K562 (cell line): ENCODE results near the gene TMEM267. TPM values are rescaled to one million over a fixed set of nuclear protein-coding genes. Genes with fewer than 3 reads are reported as not detected.

Experiments used
- ATF7 ChIP-seq: fragments of 450-650 bp; IDR thresholded peaks from 2 replicates; pipeline ENCODE4 v1.7.1; 2014; ENCODE audit warnings: mild to moderate bottlenecking, moderate library complexity
- CHCHD3 ChIP-seq: fragments of 250-450 bp; sonication (Bioruptor Pico); IDR thresholded peaks from 2 replicates; pipeline ENCODE4 v2.1.2; 2022; ENCODE audit warnings: mild to moderate bottlenecking
- ELF1 ChIP-seq: fragments of 200-800 bp; sonication (Bioruptor generic); IDR thresholded peaks from 2 replicates; pipeline ENCODE4 v1.6.1; 2016; ENCODE audit warnings: missing genetic modification characterization, missing compliant biosample characterization
- FOXP1 ChIP-seq: sonication (generic); formaldehyde crosslinking; IDR thresholded peaks from 2 replicates; pipeline ENCODE4 v1.8.0; 2022; ENCODE audit warnings: mild to moderate bottlenecking, missing genetic modification reagents
- MBD2 ChIP-seq: sonication (generic); IDR thresholded peaks from 2 replicates; pipeline ENCODE4 v1.6.1; 2016; ENCODE audit warnings: low read depth, borderline replicate concordance
- NFIX ChIP-seq: fragments of 250-450 bp; sonication (Bioruptor Pico); IDR thresholded peaks from 2 replicates; pipeline ENCODE4 v1.4.0; 2020; ENCODE audit warnings: low read depth, mild to moderate bottlenecking, moderate library complexity
- SIN3A ChIP-seq, 2 experiments: fragments of 150-350 bp in 1 of 2; IDR thresholded peaks; 2 replicates each; pipeline ENCODE4 v1.6.1; 2011 to 2016; ENCODE audit warnings: borderline replicate concordance in 2 of 2, low read depth in 2 of 2, low read length in 2 of 2, mild to moderate bottlenecking in 2 of 2, moderate library complexity in 2 of 2; ENCODE audit not compliant: control insufficient read depth in 1 of 2
- ZFP1 ChIP-seq: fragments of 450-650 bp; formaldehyde crosslinking; IDR thresholded peaks from 2 replicates; pipeline ENCODE4 v1.4.0; 2020; ENCODE audit warnings: mild to moderate bottlenecking, mixed read lengths
- ZNF133 ChIP-seq: fragments of 250-450 bp; sonication (Bioruptor Pico); IDR thresholded peaks from 2 replicates; pipeline ENCODE4 v1.4.0; 2020; ENCODE audit warnings: mild to moderate bottlenecking
- ZNF197 ChIP-seq: fragments of 200-800 bp; sonication (Bioruptor generic); IDR thresholded peaks from 2 replicates; pipeline ENCODE4 v1.6.1; 2016; ENCODE audit warnings: low read depth, missing genetic modification characterization, missing compliant biosample characterization
- ZNF561 ChIP-seq: fragments of 450-650 bp; formaldehyde crosslinking; conservative IDR thresholded peaks from 2 replicates; pipeline ENCODE4 v1.4.0; 2020; ENCODE audit warnings: mild to moderate bottlenecking, moderate library complexity
- ZNF584 ChIP-seq: fragments of 200-800 bp; sonication (Bioruptor generic); IDR thresholded peaks from 2 replicates; pipeline ENCODE4 v1.6.1; 2016; ENCODE audit warnings: low read depth, mild to moderate bottlenecking, missing genetic modification characterization, missing compliant biosample characterization
- polyA plus RNA-seq, 8 experiments: library from polyadenylated mRNA; depleted of rRNA in 4 of 8; stranded (reverse) in 5 of 8; unstranded in 3 of 8; fragments of >200 nt; fragmentation: Nextera tagmentation in 2 of 8; fragmentation: Illumina TruSeq in 1 of 8; extraction: Ambion mirVana in 2 of 8; extraction: Trizol in 1 of 8; gene quantifications; 2 replicates each; pipeline versions ENCODE4 v1.2.1 to v1.2.3, GENCODE V29; 2011 to 2014; ENCODE audit warnings: inconsistent platforms in 1 of 8, missing spikeins in 1 of 8
- total RNA-seq, 7 experiments: library from RNA; depleted of rRNA in 6 of 7; stranded (reverse); fragments of >200 nt in 6 of 7; fragmentation: Illumina TruSeq in 2 of 7; extraction: Trizol in 2 of 7; gene quantifications; 2 replicates each; pipeline versions ENCODE4 v1.2.1 to v1.2.3, GENCODE V29; 2011 to 2021; ENCODE audit warnings: low replicate concordance in 1 of 7
- TF ChIP-seq, protein P1 (sequence below): fragments of 450-650 bp; formaldehyde crosslinking; IDR thresholded peaks from 2 replicates; pipeline ENCODE4 v1.4.0; 2020; ENCODE audit warnings: mild to moderate bottlenecking, moderate library complexity
- TF ChIP-seq, protein P2 (sequence below): sonication (generic); formaldehyde crosslinking; IDR thresholded peaks from 2 replicates; pipeline ENCODE4 v1.8.1; 2023; ENCODE audit warnings: mild to moderate bottlenecking, missing genetic modification reagents
- TF ChIP-seq, protein P3 (sequence below), 2 experiments: fragments of 450-650 bp in 1 of 2; sonication (generic) in 1 of 2; formaldehyde crosslinking; conservative IDR thresholded peaks; 2 replicates each; pipeline versions ENCODE4 v1.4.0 to v1.8.1; 2020 to 2022; ENCODE audit warnings: mild to moderate bottlenecking in 1 of 2, missing genetic modification reagents in 1 of 2
- TF ChIP-seq, protein P4 (sequence below): fragments of 250-450 bp; sonication (Bioruptor Pico); IDR thresholded peaks from 2 replicates; pipeline ENCODE4 v1.4.0; 2020; ENCODE audit warnings: mild to moderate bottlenecking, moderate library complexity, borderline replicate concordance
- TF ChIP-seq, protein P5 (sequence below): sonication (generic); formaldehyde crosslinking; IDR thresholded peaks from 2 replicates; pipeline ENCODE4 v1.8.1; 2022; ENCODE audit warnings: missing genetic modification reagents

The TMEM267 gene
- total and polyA plus RNA-seq, 9 of the 15 experiments (the other 6 are each of a cell fraction or from before 2014, with no cell fraction given), result 8.1 to 61.1 (median 17.8) TPM

DNA sequence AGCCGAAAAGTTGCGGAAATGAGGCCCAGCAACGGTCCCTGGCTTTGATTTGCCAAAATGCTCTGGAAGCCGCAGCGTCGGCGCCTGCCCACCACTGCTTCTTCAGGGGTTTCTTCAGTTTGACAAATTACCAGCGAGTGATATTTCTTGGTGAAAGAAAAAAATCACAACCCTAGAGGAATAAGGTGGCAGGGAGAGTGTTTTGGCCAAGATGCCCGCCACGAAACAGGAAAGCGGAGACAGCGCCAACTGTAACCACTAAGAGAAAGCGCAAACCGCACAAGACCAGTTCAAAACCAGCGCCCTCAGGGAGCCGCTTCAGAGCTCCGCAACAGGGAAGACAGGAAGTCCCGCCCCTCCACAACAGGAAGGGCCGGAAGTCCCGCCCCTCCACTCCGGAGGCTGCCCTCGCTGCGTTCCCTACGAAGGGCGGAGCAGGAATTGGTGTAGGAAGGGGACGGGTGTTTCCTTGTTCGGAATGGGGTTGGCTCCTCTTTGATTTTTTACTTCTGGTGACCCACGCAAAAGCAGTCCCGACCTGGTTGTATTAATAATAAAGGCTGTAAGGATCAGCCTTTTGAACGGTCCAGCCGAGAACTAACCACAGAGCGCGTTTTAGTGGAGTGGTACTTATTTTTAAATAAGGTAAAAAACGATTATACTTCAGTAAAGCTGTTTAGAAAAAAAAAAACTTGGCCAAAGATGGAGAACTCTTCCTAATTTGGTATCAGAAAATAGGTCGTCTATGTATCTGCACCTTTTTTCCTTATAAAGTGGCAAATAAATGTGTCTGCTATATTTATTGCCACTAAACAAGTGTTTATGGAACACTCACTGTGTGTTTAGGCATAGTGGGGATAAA is 31.4 kb upstream of the TMEM267 start, which contains the start of gene C5orf34 (continued):
- TF ChIP-seq, protein P1, sequence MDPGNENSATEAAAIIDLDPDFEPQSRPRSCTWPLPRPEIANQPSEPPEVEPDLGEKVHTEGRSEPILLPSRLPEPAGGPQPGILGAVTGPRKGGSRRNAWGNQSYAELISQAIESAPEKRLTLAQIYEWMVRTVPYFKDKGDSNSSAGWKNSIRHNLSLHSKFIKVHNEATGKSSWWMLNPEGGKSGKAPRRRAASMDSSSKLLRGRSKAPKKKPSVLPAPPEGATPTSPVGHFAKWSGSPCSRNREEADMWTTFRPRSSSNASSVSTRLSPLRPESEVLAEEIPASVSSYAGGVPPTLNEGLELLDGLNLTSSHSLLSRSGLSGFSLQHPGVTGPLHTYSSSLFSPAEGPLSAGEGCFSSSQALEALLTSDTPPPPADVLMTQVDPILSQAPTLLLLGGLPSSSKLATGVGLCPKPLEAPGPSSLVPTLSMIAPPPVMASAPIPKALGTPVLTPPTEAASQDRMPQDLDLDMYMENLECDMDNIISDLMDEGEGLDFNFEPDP (CRISPR knock-in tag), result no peak
- TF ChIP-seq, protein P2, sequence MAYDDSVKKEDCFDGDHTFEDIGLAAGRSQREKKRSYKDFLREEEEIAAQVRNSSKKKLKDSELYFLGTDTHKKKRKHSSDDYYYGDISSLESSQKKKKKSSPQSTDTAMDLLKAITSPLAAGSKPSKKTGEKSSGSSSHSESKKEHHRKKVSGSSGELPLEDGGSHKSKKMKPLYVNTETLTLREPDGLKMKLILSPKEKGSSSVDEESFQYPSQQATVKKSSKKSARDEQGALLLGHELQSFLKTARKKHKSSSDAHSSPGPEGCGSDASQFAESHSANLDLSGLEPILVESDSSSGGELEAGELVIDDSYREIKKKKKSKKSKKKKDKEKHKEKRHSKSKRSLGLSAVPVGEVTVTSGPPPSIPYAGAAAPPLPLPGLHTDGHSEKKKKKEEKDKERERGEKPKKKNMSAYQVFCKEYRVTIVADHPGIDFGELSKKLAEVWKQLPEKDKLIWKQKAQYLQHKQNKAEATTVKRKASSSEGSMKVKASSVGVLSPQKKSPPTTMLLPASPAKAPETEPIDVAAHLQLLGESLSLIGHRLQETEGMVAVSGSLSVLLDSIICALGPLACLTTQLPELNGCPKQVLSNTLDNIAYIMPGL (CRISPR knock-in tag), result peak; percentile 75
- TF ChIP-seq ATF7 (peak; percentile 79), ZFP1 (CRISPR knock-in tag) (no peak), ZNF133 (CRISPR knock-in tag) (no peak), ELF1 (peak; percentile 85), ZNF561 (CRISPR knock-in tag) (no peak), SIN3A (IDR thresholded peaks at IDR 0.05; ENCODE audit: borderline replicate concordance in 2 of 2, control insufficient read depth in 1 of 2, low read depth in 2 of 2, low read length in 2 of 2) (peak; percentile 49 to 68; a peak in 2 of 4 replicates), ZNF584 (CRISPR knock-in tag) (no peak), ZNF197 (CRISPR knock-in tag) (no peak), FOXP1 (CRISPR knock-in tag) (no peak), CHCHD3 (CRISPR knock-in tag) (no peak; the same call in 1 of the 2 replicates), MBD2 (peak; percentile 71), NFIX (CRISPR knock-in tag) (no peak)
- TF ChIP-seq, protein P3, sequence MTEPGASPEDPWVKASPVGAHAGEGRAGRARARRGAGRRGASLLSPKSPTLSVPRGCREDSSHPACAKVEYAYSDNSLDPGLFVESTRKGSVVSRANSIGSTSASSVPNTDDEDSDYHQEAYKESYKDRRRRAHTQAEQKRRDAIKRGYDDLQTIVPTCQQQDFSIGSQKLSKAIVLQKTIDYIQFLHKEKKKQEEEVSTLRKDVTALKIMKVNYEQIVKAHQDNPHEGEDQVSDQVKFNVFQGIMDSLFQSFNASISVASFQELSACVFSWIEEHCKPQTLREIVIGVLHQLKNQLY (CRISPR knock-in tag; conservative IDR thresholded peaks at IDR 0.05), result no peak
- TF ChIP-seq, protein P4, sequence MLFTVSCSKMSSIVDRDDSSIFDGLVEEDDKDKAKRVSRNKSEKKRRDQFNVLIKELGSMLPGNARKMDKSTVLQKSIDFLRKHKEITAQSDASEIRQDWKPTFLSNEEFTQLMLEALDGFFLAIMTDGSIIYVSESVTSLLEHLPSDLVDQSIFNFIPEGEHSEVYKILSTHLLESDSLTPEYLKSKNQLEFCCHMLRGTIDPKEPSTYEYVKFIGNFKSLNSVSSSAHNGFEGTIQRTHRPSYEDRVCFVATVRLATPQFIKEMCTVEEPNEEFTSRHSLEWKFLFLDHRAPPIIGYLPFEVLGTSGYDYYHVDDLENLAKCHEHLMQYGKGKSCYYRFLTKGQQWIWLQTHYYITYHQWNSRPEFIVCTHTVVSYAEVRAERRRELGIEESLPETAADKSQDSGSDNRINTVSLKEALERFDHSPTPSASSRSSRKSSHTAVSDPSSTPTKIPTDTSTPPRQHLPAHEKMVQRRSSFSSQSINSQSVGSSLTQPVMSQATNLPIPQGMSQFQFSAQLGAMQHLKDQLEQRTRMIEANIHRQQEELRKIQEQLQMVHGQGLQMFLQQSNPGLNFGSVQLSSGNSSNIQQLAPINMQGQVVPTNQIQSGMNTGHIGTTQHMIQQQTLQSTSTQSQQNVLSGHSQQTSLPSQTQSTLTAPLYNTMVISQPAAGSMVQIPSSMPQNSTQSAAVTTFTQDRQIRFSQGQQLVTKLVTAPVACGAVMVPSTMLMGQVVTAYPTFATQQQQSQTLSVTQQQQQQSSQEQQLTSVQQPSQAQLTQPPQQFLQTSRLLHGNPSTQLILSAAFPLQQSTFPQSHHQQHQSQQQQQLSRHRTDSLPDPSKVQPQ (CRISPR knock-in tag), result no peak
- TF ChIP-seq, protein P5, sequence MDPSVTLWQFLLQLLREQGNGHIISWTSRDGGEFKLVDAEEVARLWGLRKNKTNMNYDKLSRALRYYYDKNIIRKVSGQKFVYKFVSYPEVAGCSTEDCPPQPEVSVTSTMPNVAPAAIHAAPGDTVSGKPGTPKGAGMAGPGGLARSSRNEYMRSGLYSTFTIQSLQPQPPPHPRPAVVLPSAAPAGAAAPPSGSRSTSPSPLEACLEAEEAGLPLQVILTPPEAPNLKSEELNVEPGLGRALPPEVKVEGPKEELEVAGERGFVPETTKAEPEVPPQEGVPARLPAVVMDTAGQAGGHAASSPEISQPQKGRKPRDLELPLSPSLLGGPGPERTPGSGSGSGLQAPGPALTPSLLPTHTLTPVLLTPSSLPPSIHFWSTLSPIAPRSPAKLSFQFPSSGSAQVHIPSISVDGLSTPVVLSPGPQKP (CRISPR knock-in tag), result no peak
